ENCODE results near the gene HSPB6. TPM values are rescaled to one million over a fixed set of nuclear protein-coding genes. Genes with fewer than 3 reads are reported as not detected.

The HSPB6 gene
- total and polyA plus RNA-seq, 4 donors = 2.7 to 17.7 (median 5.6) TPM

DNA sequence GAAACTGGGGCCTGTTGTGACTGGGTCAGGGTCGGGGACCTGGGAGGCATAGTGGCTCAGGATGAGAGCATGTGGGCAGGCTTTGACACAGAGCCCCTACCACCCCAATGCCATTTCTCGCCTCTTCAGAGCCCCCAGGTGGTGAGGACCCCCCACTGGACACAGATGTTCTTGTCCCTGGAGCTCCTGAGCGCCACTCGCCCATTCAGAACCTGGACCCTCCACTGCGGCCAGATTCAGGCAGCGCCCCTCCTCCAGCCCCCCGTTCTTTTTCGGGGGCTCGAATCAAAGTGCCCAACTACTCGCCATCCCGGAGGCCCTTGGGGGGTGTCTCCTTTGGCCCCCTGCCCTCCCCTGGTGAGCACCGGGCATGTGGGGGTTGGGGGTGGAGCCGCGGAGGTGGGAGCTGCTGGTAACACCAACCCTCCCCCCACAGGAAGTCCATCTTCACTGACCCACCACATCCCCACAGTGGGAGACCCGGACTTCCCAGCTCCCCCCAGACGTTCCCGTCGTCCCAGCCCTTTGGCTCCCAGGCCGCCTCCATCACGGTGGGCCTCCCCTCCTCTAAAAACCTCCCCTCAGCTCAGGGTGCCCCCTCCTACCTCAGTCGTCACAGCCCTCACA lies 24.9 kb downstream of the HSPB6 start:
- H3K27me3 ChIP-seq (ENCODE audit: control insufficient read depth in 4 of 4, insufficient read depth in 4 of 4, low read length in 3 of 4) = no peaks in the 10 kb centered on the region
- H3K27ac ChIP-seq (ENCODE audit: low read depth in 1 of 2, low read length in 2 of 2) = no peak overlapping the region
- DNase-seq (ENCODE audit: low spot score) = no peak
- peaks cover 44 to 92% (median 56%) of the 10 kb centered on the region in 4 donors for H3K36me3 ChIP-seq (ENCODE audit: control insufficient read depth in 4 of 4, insufficient read depth in 3 of 4, low read depth in 1 of 4, low read length in 3 of 4)
- WGBS = 92% methylated on average over 21 of the region's 21 CpGs
- no peak overlapping the region for H3K4me3 ChIP-seq (ENCODE audit: low read depth in 1 of 3, low read length in 3 of 3)
- H3K9ac ChIP-seq (ENCODE audit: low read depth in 1 of 2, low read length in 2 of 2) = no peak overlapping the region
- H3K4me1 ChIP-seq (ENCODE audit: control insufficient read depth in 4 of 4, insufficient read depth in 4 of 4, low read length in 3 of 4) = no peaks in the 10 kb centered on the region
- TF ChIP-seq, protein P1, sequence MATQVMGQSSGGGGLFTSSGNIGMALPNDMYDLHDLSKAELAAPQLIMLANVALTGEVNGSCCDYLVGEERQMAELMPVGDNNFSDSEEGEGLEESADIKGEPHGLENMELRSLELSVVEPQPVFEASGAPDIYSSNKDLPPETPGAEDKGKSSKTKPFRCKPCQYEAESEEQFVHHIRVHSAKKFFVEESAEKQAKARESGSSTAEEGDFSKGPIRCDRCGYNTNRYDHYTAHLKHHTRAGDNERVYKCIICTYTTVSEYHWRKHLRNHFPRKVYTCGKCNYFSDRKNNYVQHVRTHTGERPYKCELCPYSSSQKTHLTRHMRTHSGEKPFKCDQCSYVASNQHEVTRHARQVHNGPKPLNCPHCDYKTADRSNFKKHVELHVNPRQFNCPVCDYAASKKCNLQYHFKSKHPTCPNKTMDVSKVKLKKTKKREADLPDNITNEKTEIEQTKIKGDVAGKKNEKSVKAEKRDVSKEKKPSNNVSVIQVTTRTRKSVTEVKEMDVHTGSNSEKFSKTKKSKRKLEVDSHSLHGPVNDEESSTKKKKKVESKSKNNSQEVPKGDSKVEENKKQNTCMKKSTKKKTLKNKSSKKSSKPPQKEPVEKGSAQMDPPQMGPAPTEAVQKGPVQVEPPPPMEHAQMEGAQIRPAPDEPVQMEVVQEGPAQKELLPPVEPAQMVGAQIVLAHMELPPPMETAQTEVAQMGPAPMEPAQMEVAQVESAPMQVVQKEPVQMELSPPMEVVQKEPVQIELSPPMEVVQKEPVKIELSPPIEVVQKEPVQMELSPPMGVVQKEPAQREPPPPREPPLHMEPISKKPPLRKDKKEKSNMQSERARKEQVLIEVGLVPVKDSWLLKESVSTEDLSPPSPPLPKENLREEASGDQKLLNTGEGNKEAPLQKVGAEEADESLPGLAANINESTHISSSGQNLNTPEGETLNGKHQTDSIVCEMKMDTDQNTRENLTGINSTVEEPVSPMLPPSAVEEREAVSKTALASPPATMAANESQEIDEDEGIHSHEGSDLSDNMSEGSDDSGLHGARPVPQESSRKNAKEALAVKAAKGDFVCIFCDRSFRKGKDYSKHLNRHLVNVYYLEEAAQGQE (IDR thresholded peaks at IDR 0.05) = no peak
- TF ChIP-seq NR2F2 (IDR thresholded peaks at IDR 0.05) (no peak), TAF1 (conservative IDR thresholded peaks at IDR 0.05) (no peak), YY1 (IDR thresholded peaks at IDR 0.05) (no peak), HNF4G (IDR thresholded peaks at IDR 0.05) (no peak), JUND (IDR thresholded peaks at IDR 0.05) (no peak), FOXA1 (IDR thresholded peaks at IDR 0.05) (no peak), FOXA2 (IDR thresholded peaks at IDR 0.05) (no peak), EGR1 (IDR thresholded peaks at IDR 0.05; ENCODE audit: low read depth in 2 of 2) (no peak), CTCF (IDR thresholded peaks at IDR 0.05; ENCODE audit: low read depth, low read length, missing input control) (no peak), GABPA (IDR thresholded peaks at IDR 0.05 in 1 of 2, conservative IDR thresholded peaks at IDR 0.05 in 1 of 2) (no peak), HNF4A (conservative IDR thresholded peaks at IDR 0.05) (no peak), ATF3 (IDR thresholded peaks at IDR 0.05) (no peak), MAX (IDR thresholded peaks at IDR 0.05) (no peak), RXRA (IDR thresholded peaks at IDR 0.05) (no peak), RAD21 (IDR thresholded peaks at IDR 0.05) (no peak), SP1 (IDR thresholded peaks at IDR 0.05) (no peak)
- TF ChIP-seq, protein P2, sequence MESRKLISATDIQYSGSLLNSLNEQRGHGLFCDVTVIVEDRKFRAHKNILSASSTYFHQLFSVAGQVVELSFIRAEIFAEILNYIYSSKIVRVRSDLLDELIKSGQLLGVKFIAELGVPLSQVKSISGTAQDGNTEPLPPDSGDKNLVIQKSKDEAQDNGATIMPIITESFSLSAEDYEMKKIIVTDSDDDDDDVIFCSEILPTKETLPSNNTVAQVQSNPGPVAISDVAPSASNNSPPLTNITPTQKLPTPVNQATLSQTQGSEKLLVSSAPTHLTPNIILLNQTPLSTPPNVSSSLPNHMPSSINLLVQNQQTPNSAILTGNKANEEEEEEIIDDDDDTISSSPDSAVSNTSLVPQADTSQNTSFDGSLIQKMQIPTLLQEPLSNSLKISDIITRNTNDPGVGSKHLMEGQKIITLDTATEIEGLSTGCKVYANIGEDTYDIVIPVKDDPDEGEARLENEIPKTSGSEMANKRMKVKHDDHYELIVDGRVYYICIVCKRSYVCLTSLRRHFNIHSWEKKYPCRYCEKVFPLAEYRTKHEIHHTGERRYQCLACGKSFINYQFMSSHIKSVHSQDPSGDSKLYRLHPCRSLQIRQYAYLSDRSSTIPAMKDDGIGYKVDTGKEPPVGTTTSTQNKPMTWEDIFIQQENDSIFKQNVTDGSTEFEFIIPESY (IDR thresholded peaks at IDR 0.05) = no peak
- H3K9me3 ChIP-seq (ENCODE audit: control insufficient read depth in 4 of 4, low read length in 3 of 4) = no peaks in the 10 kb centered on the region
